Right lobe of liver (tissue), 6 donors: ENCODE results near the gene RAB39B. TPM values are rescaled to one million over a fixed set of nuclear protein-coding genes. Genes with fewer than 3 reads are reported as not detected.

Source experiments
- ATAC-seq, 4 donors: fragments of 200-7000 bp; cut with Tn5 transposase; one replicate each; pipeline ENCODE4 v1.9.1; 2020; ENCODE audit warnings: mild to moderate bottlenecking in 4 of 4, moderate library complexity in 4 of 4
- DNase-seq, 3 donors: peaks; one replicate each; pipeline ENCODE4 v3.0.0-alpha.2; 2020
- H3K27ac ChIP-seq, 3 donors: fragments of 200-600 bp; one replicate each; pipeline ENCODE4 v1.8.0; 2022
- H3K27me3 ChIP-seq, 2 donors: fragments of 200-600 bp; one replicate each; pipeline ENCODE4 v1.8.0; 2022
- H3K36me3 ChIP-seq, 4 donors: fragments of 200-600 bp; sonication (generic) in 1 of 4; one replicate each; pipeline versions ENCODE4 v1.5.1 to v1.8.0; 2017 to 2022; ENCODE audit warnings: control low read depth in 1 of 4
- H3K4me1 ChIP-seq, 4 donors: fragments of 200-600 bp; sonication (generic) in 1 of 4; one replicate each; pipeline versions ENCODE4 v1.5.1 to v1.8.0; 2017 to 2022; ENCODE audit warnings: control low read depth in 1 of 4
- H3K4me3 ChIP-seq, 3 donors: fragments of 200-600 bp; one replicate each; pipeline ENCODE4 v1.8.0; 2022
- H3K9me3 ChIP-seq, 4 donors: fragments of 200-600 bp; sonication (generic) in 1 of 4; one replicate each; pipeline versions ENCODE4 v1.5.1 to v1.8.0; 2017 to 2022; ENCODE audit warnings: control low read depth in 1 of 4
- CTCF ChIP-seq, 4 donors: fragments of 200-600 bp in 3 of 4; fragments of 450-650 bp in 1 of 4; IDR thresholded peaks; one replicate each; pipeline versions ENCODE4 v1.5.1 to v1.8.0; 2016 to 2022; ENCODE audit warnings: antibody characterized with exemption in 4 of 4, mild to moderate bottlenecking in 2 of 4
- POLR2A ChIP-seq: fragments of 450-650 bp; IDR thresholded peaks from one replicate; pipeline ENCODE4 v1.6.1; 2017; ENCODE audit warnings: antibody characterized with exemption, mild to moderate bottlenecking
- WGBS: methylation state at CpG from one replicate; pipeline ENCODE4 v1.1.6; 2018; ENCODE audit warnings: low coverage, low lambda C conversion rate; ENCODE audit not compliant: insufficient coverage; ENCODE audit errors: missing lambda C conversion rate; 5-methylcytosine and 5-hydroxymethylcytosine counted together
- intact Hi-C, 2 donors: fragments of 100-400 bp; cut with DNase I; formaldehyde crosslinking; loops; one replicate each; pipeline versions ENCODE4 v1.11.2 to v1.14.1; 2022
- total RNA-seq, 6 experiments: library from RNA; depleted of rRNA in 2 of 6; stranded (reverse); fragments of >200 nt in 2 of 6; fragmentation: NEBNext Ultra II Directional in 3 of 6; extraction: Animal tissue kit (Norgen Biotek cat#: 25700) in 3 of 6; gene quantifications; one replicate each; pipeline versions ENCODE4 v1.1.0 to v1.2.4, GENCODE V29; 2016 to 2023
- donor health status: DM: no; HTN: yes; CAD: no.
- donor health status: DM: no; HTN: no; CAD: no.
- donor health status: DM: no; HTN: no; CAD: no.
- donor health status: DM: no; HTN: yes; CAD: no.
- donor health status: DM: no; HTN: yes; CAD: no.

The RAB39B gene
- total RNA-seq, 6 experiments from 2014 or later = 0.05 to 0.11 (median 0.06) TPM; not detected in 2

GRCh38 chrX:155251391-155251790, 12.9 kb downstream of the RAB39B start:
- no peak overlapping the region for H3K4me3 ChIP-seq
- no peaks in the 10 kb centered on the region for H3K36me3 ChIP-seq
- TF ChIP-seq POLR2A = no peak
- no peak for TF ChIP-seq CTCF (IDR thresholded peaks at IDR 0.05)
- ATAC-seq (no peak), DNase-seq (no peak)
- H3K27ac ChIP-seq = no peak overlapping the region
- peaks cover 0 to 9% of the 10 kb centered on the region in 2 donors for H3K27me3 ChIP-seq
- intact Hi-C loops = no loop called here
- no peaks in the 10 kb centered on the region for H3K4me1 ChIP-seq
- H3K9me3 ChIP-seq = no peaks in the 10 kb centered on the region
- WGBS = 21% methylated on average over 1 of the region's 1 CpG

GRCh38 chrX:155247497-155247896, 16.8 kb downstream of the RAB39B start:
- intact Hi-C loops = no loop called here
- Histone ChIP-seq H3K9me3 (no peaks in the 10 kb centered on the region), H3K36me3 (no peaks in the 10 kb centered on the region), H3K4me3 (no peak overlapping the region), H3K27me3 (peaks cover 0 to 9% of the 10 kb centered on the region in 2 donors), H3K4me1 (no peaks in the 10 kb centered on the region), H3K27ac (no peak overlapping the region)
- no peak for DNase-seq
- ATAC-seq = no peak
- WGBS = 55% methylated on average over 4 of the region's 4 CpGs
- TF ChIP-seq CTCF (IDR thresholded peaks at IDR 0.05) (no peak), POLR2A (no peak)

GRCh38 chrX:155246748-155247147, 17.5 kb downstream of the RAB39B start:
- WGBS = 56% methylated on average over 1 of the region's 1 CpG

GRCh38 chrX:155242300-155242699, 22.0 kb downstream of the RAB39B start:
- TF ChIP-seq CTCF (IDR thresholded peaks at IDR 0.05) (no peak), POLR2A (no peak)
- H3K27ac ChIP-seq = peak overlapping the region in 1 of 3 donors; percentile 20
- WGBS = 42% methylated on average over 5 of the region's 5 CpGs
- H3K4me3 ChIP-seq = no peak overlapping the region
- peaks cover 0 to 8% (median 0%) of the 10 kb centered on the region in 4 donors for H3K36me3 ChIP-seq
- intact Hi-C loops = no loop called here
- no peaks in the 10 kb centered on the region for H3K27me3 ChIP-seq
- H3K4me1 ChIP-seq = no peaks in the 10 kb centered on the region
- H3K9me3 ChIP-seq = no peaks in the 10 kb centered on the region
- DNase-seq = peak in 1 of 3 donors; percentile 45
- peak; percentile 35 to 73 (median 58) for ATAC-seq

More at GRCh38 chrX:155246748-155247147, 17.5 kb downstream of the RAB39B start:
- H3K27me3 ChIP-seq = peaks cover 0 to 3% of the 10 kb centered on the region in 2 donors
- H3K4me3 ChIP-seq = no peak overlapping the region
- H3K4me1 ChIP-seq = no peaks in the 10 kb centered on the region
- no peak overlapping the region for H3K27ac ChIP-seq
- intact Hi-C loops = no loop called here
- H3K9me3 ChIP-seq = no peaks in the 10 kb centered on the region
- TF ChIP-seq POLR2A (no peak), CTCF (IDR thresholded peaks at IDR 0.05) (no peak)
- DNase-seq (no peak), ATAC-seq (no peak)
- H3K36me3 ChIP-seq = no peaks in the 10 kb centered on the region

GRCh38 chrX:155237719-155238118, 26.6 kb downstream of the RAB39B start:
- Histone ChIP-seq H3K9me3 (no peaks in the 10 kb centered on the region), H3K4me3 (no peak overlapping the region), H3K4me1 (no peaks in the 10 kb centered on the region), H3K27ac (no peak overlapping the region), H3K36me3 (peaks cover 0 to 12% (median 0%) of the 10 kb centered on the region in 4 donors), H3K27me3 (no peaks in the 10 kb centered on the region)
- TF ChIP-seq POLR2A (no peak), CTCF (IDR thresholded peaks at IDR 0.05) (no peak)
- ATAC-seq = no peak
- DNase-seq = no peak
- intact Hi-C loops = no loop called here
- WGBS = 62% methylated on average over 5 of the region's 5 CpGs
